Epithelial cell of esophagus (primary cell): ENCODE data around the gene ATAD1.
"Not testable (repeated sequence)": the region's sequence is repeated elsewhere in the genome, so short reads cannot be mapped to it uniquely, and the experiment has no call there.

Experiments
- DNase-seq: peaks from one replicate; pipeline ENCODE4 v3.0.0; 2010; ENCODE audit warnings: low read depth
- H3K4me3 ChIP-seq: 2 replicates; pipeline ENCODE4 v1.5.1; 2011; ENCODE audit warnings: mild to moderate bottlenecking, low read length, control low read depth
- CTCF ChIP-seq: IDR thresholded peaks from 2 replicates; pipeline ENCODE4 v1.5.1; 2011; ENCODE audit warnings: low read depth, mild to moderate bottlenecking, low read length, control low read depth, inconsistent platforms; ENCODE audit not compliant: insufficient read depth; ENCODE audit errors: missing control alignments

Gene ATAD1

GRCh38 chr10:87740254-87740655 lies 77.8 kb downstream of the ATAD1 start:
- DNase-seq: peak; percentile 88
- no peak for TF ChIP-seq CTCF
- no peak overlapping the region for H3K4me3 ChIP-seq

- no peak for DNase-seq
- no peak for TF ChIP-seq CTCF
- no peak overlapping the region for H3K4me3 ChIP-seq
These were observed 78.3 kb downstream of the ATAD1 start for GRCh38 chr10:87739703-87740102.

GRCh38 chr10:87738253-87738652 lies 79.8 kb downstream of the ATAD1 start:
- peak; percentile 74 for DNase-seq
- not testable (repeated sequence) for H3K4me3 ChIP-seq

GRCh38 chr10:87734987-87735827 lies 82.8 kb downstream of the ATAD1 start:
- DNase-seq: peak; percentile 37
- H3K4me3 ChIP-seq: no peak overlapping the region
- TF ChIP-seq CTCF: peak; percentile 75

GRCh38 chr10:87733081-87733480 lies 84.9 kb downstream of the ATAD1 start:
- TF ChIP-seq CTCF: no peak
- H3K4me3 ChIP-seq: no peak overlapping the region
- DNase-seq: no peak

GRCh38 chr10:87729940-87730339 lies 88.1 kb downstream of the ATAD1 start:
- H3K4me3 ChIP-seq: no peak overlapping the region
- no peak for DNase-seq
- TF ChIP-seq CTCF: no peak

GRCh38 chr10:87724789-87725188 lies 93.2 kb downstream of the ATAD1 start:
- no peak for TF ChIP-seq CTCF
- H3K4me3 ChIP-seq: no peak overlapping the region
- DNase-seq: no peak

GRCh38 chr10:87723500-87723899 lies 94.5 kb downstream of the ATAD1 start:
- no peak for DNase-seq
- no peak for TF ChIP-seq CTCF

More at GRCh38 chr10:87723500-87723899, 94.5 kb downstream of the ATAD1 start:
- no peak overlapping the region for H3K4me3 ChIP-seq
